Measurements from ENCODE around the gene PITHD1. TPM values are rescaled to one million over a fixed set of nuclear protein-coding genes. Genes with fewer than 3 reads are reported as not detected.
"Not testable (repeated sequence)": the region's sequence is repeated elsewhere in the genome, so short reads cannot be mapped to it uniquely, and the experiment has no call there.

PITHD1 gene
- total RNA-seq, 1 donor = 31.1 TPM

DNA sequence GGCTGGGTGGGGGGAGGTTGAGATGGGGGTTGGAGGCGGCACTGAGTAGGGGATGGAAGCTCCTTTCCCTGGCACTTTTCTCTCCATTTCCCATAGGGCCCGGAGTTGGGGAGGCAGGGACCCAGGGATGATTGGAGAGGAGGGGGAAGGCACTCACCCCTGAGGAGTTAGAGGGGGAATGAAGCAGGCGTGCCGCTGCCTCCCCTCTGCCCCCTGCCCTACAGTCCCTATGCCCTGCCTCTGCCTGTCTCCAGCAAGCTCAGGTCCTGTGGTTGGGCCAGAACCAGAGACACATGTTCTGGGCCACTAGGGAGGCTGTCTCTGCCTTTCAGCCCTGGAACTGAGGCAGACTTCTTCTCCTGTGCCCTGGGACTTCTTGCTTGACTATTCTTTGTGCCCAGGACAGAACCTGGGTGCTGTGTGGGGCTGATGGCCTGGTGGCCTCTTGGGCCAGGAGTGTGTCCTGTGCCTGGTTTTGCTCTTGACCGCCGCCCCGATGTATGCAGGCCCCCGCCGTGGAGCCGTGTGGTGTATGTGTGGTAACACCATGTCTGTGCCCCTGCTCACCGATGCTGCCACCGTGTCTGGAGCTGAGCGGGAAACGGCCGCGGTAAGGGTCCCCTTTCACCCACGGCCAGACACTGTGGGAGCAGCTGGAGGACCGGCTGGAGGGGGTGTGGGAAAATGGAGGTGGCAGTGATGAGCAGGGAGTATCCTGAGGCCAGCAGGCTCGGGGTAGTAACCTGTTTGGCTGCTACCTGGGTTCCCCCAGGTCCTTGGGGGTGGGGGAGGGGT lies 14.1 kb downstream of the PITHD1 start:
- TF ChIP-seq, protein P1, sequence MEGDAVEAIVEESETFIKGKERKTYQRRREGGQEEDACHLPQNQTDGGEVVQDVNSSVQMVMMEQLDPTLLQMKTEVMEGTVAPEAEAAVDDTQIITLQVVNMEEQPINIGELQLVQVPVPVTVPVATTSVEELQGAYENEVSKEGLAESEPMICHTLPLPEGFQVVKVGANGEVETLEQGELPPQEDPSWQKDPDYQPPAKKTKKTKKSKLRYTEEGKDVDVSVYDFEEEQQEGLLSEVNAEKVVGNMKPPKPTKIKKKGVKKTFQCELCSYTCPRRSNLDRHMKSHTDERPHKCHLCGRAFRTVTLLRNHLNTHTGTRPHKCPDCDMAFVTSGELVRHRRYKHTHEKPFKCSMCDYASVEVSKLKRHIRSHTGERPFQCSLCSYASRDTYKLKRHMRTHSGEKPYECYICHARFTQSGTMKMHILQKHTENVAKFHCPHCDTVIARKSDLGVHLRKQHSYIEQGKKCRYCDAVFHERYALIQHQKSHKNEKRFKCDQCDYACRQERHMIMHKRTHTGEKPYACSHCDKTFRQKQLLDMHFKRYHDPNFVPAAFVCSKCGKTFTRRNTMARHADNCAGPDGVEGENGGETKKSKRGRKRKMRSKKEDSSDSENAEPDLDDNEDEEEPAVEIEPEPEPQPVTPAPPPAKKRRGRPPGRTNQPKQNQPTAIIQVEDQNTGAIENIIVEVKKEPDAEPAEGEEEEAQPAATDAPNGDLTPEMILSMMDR (IDR thresholded peaks at IDR 0.05; ENCODE audit: extremely low read depth, low read depth, low read length) = no peak
- Histone ChIP-seq H3K4me2 (ENCODE audit: insufficient read depth, low read length) (peak overlapping the region; percentile 90), H3K27me3 (ENCODE audit: insufficient read depth, low read length) (no peaks in the 10 kb centered on the region), H3K79me2 (ENCODE audit: insufficient read depth, low read length) (peaks cover 33% of the 10 kb centered on the region), H2AFZ (ENCODE audit: low read length) (no peak overlapping the region), H3K4me1 (ENCODE audit: insufficient read depth, low read length) (peaks cover 21% of the 10 kb centered on the region), H3K9me3 (ENCODE audit: low read depth, low read length) (no peaks in the 10 kb centered on the region), H4K20me1 (ENCODE audit: insufficient read depth, low read length) (peaks cover 8% of the 10 kb centered on the region), H3K27ac (ENCODE audit: low read depth, low read length) (peak overlapping the region; percentile 30), H3K36me3 (ENCODE audit: insufficient read depth, low read length) (peaks cover 32% of the 10 kb centered on the region), H3K4me3 (ENCODE audit: insufficient read depth, low read length) (peak overlapping the region; percentile 96)
- peak; percentile 93 for DNase-seq (ENCODE audit: insufficient read length, low spot score, missing footprints)

DNA sequence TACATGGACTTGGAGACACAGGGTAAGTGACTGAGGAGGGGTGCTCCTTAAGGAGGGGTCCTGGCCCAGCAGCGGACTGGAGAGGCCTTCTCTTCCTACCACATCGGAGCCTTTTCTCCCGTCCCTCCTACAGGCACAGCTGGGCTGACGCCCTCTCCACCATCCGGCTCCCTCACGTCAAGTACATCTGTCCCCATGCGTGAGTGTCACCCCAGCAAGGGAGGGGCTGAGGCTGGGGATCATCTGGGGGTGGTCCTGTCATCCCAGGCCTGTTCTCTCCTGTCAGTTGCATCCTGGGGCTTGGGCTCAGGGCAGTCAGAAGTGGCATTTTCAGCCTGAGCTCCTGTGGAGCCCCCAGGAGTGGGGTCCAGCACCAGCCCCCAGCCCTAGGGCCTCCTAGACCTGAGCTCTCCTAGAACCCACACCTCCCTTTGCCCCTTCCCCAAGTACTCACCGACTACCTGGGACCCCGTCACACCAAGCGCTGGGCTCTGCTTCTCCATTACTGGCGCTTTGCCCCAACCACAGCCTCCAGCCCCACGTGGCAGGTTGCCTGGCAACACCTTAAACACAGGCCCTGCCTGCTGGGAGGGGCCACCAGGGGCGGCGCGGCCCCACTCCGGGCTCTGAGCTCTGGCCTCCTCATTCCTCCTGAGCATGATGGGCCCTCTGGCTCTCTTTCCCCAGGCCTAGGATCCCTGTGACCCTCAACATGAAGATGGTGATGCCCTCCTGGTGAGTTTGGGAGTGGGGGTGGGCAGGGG lies 15.0 kb downstream of the PITHD1 start:
- no peak overlapping the region for H2AFZ ChIP-seq (ENCODE audit: low read length)
- H3K27me3 ChIP-seq (ENCODE audit: insufficient read depth, low read length) = no peaks in the 10 kb centered on the region
- peaks cover 21% of the 10 kb centered on the region for H3K4me1 ChIP-seq (ENCODE audit: insufficient read depth, low read length)
- TF ChIP-seq, protein P1 (IDR thresholded peaks at IDR 0.05; ENCODE audit: extremely low read depth, low read depth, low read length) = no peak
- DNase-seq (ENCODE audit: insufficient read length, low spot score, missing footprints) = peak; percentile 95
- H3K9me3 ChIP-seq (ENCODE audit: low read depth, low read length) = no peaks in the 10 kb centered on the region
- no peak overlapping the region for H3K4me3 ChIP-seq (ENCODE audit: insufficient read depth, low read length)
- no peak overlapping the region for H3K4me2 ChIP-seq (ENCODE audit: insufficient read depth, low read length)
- H3K27ac ChIP-seq (ENCODE audit: low read depth, low read length) = peak overlapping the region; percentile 43
- H3K36me3 ChIP-seq (ENCODE audit: insufficient read depth, low read length) = peaks cover 34% of the 10 kb centered on the region
- peaks cover 8% of the 10 kb centered on the region for H4K20me1 ChIP-seq (ENCODE audit: insufficient read depth, low read length)
- peaks cover 27% of the 10 kb centered on the region for H3K79me2 ChIP-seq (ENCODE audit: insufficient read depth, low read length)

DNA sequence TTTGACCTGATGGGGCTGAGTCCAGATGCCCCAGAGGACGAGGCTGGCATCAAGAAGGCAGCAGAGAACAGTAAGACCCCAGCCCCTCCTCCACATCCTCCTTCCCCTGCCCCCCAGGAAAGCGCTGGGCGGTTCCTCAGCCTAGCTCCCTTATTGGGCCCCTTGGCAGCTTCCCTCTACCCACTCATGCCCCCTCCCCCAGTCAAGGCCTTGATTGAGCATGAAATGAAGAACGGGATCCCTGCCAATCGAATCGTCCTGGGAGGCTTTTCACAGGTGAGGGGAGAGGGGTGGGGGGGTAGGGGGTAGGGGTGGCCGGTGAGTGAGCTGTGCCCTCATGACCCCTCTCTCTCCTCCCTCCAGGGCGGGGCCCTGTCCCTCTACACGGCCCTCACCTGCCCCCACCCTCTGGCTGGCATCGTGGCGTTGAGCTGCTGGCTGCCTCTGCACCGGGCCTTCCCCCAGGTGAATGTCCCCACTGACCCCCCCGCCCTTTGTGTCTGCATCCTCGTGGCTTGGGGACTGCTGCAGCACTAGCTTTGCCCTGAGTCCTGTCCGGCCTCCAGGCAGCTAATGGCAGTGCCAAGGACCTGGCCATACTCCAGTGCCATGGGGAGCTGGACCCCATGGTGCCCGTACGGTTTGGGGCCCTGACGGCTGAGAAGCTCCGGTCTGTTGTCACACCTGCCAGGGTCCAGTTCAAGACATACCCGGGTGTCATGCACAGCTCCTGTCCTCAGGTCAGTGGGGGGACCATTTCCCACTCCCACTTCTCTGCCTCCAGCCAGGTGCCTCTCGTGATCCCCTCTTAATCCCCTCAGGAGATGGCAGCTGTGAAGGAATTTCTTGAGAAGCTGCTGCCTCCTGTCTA lies 15.9 kb downstream of the PITHD1 start:
- no peak overlapping the region for H3K4me2 ChIP-seq (ENCODE audit: insufficient read depth, low read length)
- no peak overlapping the region for H2AFZ ChIP-seq (ENCODE audit: low read length)
- peaks cover 27% of the 10 kb centered on the region for H3K79me2 ChIP-seq (ENCODE audit: insufficient read depth, low read length)
- peaks cover 36% of the 10 kb centered on the region for H3K36me3 ChIP-seq (ENCODE audit: insufficient read depth, low read length)
- peak; percentile 71 for DNase-seq (ENCODE audit: insufficient read length, low spot score, missing footprints)
- TF ChIP-seq, protein P1 (IDR thresholded peaks at IDR 0.05; ENCODE audit: extremely low read depth, low read depth, low read length) = no peak
- no peaks in the 10 kb centered on the region for H3K9me3 ChIP-seq (ENCODE audit: low read depth, low read length)
- H3K4me3 ChIP-seq (ENCODE audit: insufficient read depth, low read length) = no peak overlapping the region
- H3K27me3 ChIP-seq (ENCODE audit: insufficient read depth, low read length) = no peaks in the 10 kb centered on the region
- H3K4me1 ChIP-seq (ENCODE audit: insufficient read depth, low read length) = peaks cover 24% of the 10 kb centered on the region
- H3K27ac ChIP-seq (ENCODE audit: low read depth, low read length) = no peak overlapping the region
- H4K20me1 ChIP-seq (ENCODE audit: insufficient read depth, low read length) = peaks cover 8% of the 10 kb centered on the region

- not testable (repeated sequence) for H2AFZ ChIP-seq (ENCODE audit: low read length); H3K4me3 ChIP-seq (ENCODE audit: insufficient read depth, low read length); H3K9me3 ChIP-seq (ENCODE audit: low read depth, low read length); H3K27ac ChIP-seq (ENCODE audit: low read depth, low read length); H3K27me3 ChIP-seq (ENCODE audit: insufficient read depth, low read length); H4K20me1 ChIP-seq (ENCODE audit: insufficient read depth, low read length); H3K4me2 ChIP-seq (ENCODE audit: insufficient read depth, low read length)
- H3K4me1 ChIP-seq (ENCODE audit: insufficient read depth, low read length) = peaks cover 27% of the 10 kb centered on the region
- peak; percentile 39 for DNase-seq (ENCODE audit: insufficient read length, low spot score, missing footprints)
- peaks cover 27% of the 10 kb centered on the region for H3K79me2 ChIP-seq (ENCODE audit: insufficient read depth, low read length)
- peaks cover 37% of the 10 kb centered on the region for H3K36me3 ChIP-seq (ENCODE audit: insufficient read depth, low read length)
Measured at GRCh38 chr1:23794732-23795182, 16.5 kb downstream of the PITHD1 start.
